Measurements from ENCODE around the gene RFPL4AL1. TPM values are rescaled to one million over a fixed set of nuclear protein-coding genes. Genes with fewer than 3 reads are reported as not detected.

The RFPL4AL1 gene
- total RNA-seq, 8 experiments from 2014 or later: 0.38 to 0.66 TPM; not detected in 6

DNA sequence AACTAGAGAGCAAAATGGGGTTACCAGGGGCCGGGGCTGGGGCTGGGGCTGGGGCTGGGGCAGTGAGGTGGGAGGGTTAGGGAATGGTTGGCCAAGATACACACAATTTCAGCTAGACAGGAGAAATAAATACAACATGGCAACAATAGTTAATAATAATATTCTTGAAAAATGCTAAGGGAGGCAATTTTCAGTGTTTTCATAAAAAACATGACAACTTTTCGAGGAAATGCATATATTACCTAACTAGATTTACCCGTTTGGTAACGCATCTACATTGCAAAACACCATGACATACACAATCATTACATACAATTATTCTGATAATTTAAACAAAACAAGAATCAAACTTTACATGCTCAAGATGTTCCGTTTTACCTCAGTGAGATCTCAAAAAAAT lies 12.2 kb downstream of the RFPL4AL1 start:
- in situ Hi-C loops (cut with MboI; ENCODE audit: low pct_unique_long_range_greater_than_20kb in 2 of 9, low sequenced_read_pairs in 9 of 9, unreplicated experiment in 9 of 9): no loop called here
- no peak overlapping the region for H3K4me3 ChIP-seq
- H3K4me1 ChIP-seq (replicated peaks in 1 of 2): no peaks in the 10 kb centered on the region
- no peak overlapping the region for H3K27ac ChIP-seq
- WGBS, 10 experiments: 4 to 92% (median 16%) methylated on average over 1 to 4 of the region's 5 CpGs
- ATAC-seq (replicated peaks in 6 of 8): no peak

DNA sequence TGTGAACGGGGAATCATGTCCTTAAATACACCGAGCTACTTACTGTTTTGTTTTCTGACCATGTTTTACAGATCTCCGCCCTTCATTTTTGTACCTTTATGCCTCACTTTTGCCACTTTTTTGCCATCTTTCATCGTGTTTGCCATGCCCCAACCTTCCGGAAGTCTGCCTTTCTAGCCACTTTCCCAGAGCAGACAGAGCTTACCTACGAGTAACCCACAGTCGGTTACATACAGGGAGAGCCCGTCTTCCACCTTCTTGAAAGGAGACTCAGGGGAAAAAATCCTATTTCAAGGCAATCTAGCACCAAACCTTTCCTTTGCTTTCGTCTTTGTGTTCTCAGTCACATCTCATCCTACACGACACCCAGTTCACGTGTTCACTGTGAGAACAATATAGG lies 26.1 kb downstream of the RFPL4AL1 start:
- Histone ChIP-seq H3K27ac (no peak overlapping the region), H3K4me3 (no peak overlapping the region), H3K4me1 (replicated peaks in 1 of 2) (no peaks in the 10 kb centered on the region)
- 41 to 81% (median 61%) methylated on average over 4 to 11 of the region's 11 CpGs for WGBS, 10 experiments
- no peak for ATAC-seq (replicated peaks in 6 of 8)
- in situ Hi-C loops (cut with MboI; ENCODE audit: low pct_unique_long_range_greater_than_20kb in 2 of 9, low sequenced_read_pairs in 9 of 9, unreplicated experiment in 9 of 9): no loop called here

DNA sequence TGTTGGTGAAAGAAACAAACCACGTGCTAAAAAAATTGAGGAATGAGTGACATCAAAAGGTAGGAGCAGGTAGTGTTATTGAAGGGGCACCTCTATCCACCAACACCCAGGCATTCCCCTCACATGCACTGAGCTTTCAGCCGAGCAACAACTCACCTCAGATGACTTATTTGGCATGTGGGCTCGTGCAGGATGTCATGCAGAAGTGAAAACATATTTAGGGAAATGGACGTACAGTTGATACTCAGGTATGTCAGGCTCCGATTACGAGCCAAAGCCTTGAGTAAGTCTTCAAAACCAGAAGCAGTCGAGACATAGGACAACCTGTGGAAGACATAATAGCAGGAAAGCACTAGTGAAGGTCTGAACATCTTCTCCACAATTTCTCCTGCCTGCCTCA lies 32.5 kb downstream of the RFPL4AL1 start:
- in situ Hi-C loops (cut with MboI; ENCODE audit: low pct_unique_long_range_greater_than_20kb in 2 of 9, low sequenced_read_pairs in 9 of 9, unreplicated experiment in 9 of 9): no loop called here
- WGBS, 10 experiments: 0 to 54% (median 26%) methylated on average over 1 to 7 of the region's 7 CpGs
- no peak overlapping the region for H3K4me3 ChIP-seq

DNA sequence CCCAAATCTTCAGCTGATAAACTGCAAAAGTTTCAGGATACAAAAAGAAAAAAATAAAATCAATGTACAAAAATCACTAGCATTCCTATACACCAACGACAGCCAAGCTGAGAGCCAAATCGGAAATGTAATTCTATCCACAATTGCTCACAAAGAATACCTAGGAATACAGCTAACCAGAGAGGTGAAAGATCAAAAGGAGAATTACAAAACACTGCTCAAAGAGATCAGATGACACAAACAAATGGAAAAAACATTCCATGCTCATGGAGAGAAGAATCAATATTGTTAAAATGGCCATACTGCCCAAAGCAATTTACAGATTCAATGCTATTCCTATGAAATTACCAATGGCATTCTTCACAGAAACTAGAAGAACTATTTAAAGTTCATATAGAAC lies 33.4 kb downstream of the RFPL4AL1 start:
- WGBS, 10 experiments: 0 to 76% (median 39%) methylated on average over 2 of the region's 2 CpGs; no CpG with 5 or more reads in 2 of the 10 experiments

More for the DNA sequence above, 32.5 kb downstream of the RFPL4AL1 start:
- ATAC-seq (replicated peaks in 6 of 8): no peak
- Histone ChIP-seq H3K27ac (no peak overlapping the region), H3K4me1 (replicated peaks in 1 of 2) (no peaks in the 10 kb centered on the region)

DNA sequence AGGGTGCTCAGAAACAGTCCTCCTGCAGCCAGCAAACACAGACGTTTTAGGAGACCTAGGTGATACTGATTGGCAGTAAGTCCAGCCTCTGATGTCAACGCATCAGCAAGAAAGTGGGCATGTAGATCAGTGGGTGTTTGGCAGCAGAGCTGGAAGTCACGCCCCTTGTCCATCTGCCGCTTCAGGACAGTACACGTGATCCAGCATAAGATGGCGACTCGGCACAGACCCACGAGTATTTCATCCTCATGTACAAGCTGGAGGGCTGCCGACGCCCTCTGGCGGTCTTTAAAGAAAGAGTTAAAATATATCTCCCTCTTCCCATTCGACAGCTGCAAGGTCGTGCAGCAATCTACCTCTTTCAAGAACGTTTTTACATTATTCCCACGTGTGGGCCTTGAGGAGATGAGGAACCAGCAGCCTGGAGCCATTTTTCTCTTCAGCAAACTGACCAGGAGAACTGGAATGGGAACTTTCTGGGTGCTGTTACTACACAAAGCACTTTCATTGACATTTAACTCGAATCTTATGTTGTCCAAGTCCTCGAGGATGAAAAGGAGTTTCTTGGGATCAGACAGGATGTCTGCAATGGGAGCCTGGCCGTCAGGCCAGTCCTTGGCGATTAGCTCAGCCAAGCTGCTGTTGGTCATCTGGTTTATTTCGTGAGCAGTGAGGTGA lies 40.6 kb downstream of the RFPL4AL1 start:
- in situ Hi-C loops (cut with MboI; ENCODE audit: low pct_unique_long_range_greater_than_20kb in 2 of 9, low sequenced_read_pairs in 9 of 9, unreplicated experiment in 9 of 9): no loop called here
- ATAC-seq (replicated peaks in 6 of 8): peak in 3 of 8 experiments; percentile 50 to 99 (median 67)
- 0 to 37% (median 21%) methylated on average over 1 to 13 of the region's 20 CpGs; no CpG with 5 or more reads in 1 of the 10 experiments for whole genome bisulfite sequencing, 10 experiments
- no peak overlapping the region for H3K4me3 ChIP-seq
- H3K4me1 ChIP-seq (replicated peaks in 1 of 2): no peaks in the 10 kb centered on the region
- no peak overlapping the region for H3K27ac ChIP-seq

More for the DNA sequence above, 33.4 kb downstream of the RFPL4AL1 start:
- H3K4me3 ChIP-seq: no peak overlapping the region
- H3K4me1 ChIP-seq (replicated peaks in 1 of 2): no peaks in the 10 kb centered on the region
- in situ Hi-C loops (cut with MboI; ENCODE audit: low pct_unique_long_range_greater_than_20kb in 2 of 9, low sequenced_read_pairs in 9 of 9, unreplicated experiment in 9 of 9): no loop called here
- ATAC-seq (replicated peaks in 6 of 8): no peak
- H3K27ac ChIP-seq: no peak overlapping the region

DNA sequence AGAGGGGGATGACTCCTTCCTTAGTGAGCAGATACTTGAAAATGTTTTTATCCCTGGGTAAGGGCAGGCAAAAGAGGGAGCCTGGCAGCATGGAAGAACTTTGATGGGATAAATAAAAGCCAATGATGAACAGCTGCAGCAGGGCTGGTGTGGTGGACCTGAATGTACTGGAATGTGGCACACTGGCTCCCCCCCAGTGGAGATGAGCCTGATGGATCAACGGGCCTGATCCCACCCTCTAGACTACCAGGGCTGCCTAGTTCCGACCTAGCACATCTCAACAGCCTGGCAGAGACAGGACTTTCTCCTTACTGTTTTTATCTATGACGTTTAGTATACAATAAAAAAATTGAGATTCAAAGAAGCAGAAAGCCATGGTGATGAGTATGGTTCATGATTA lies 42.4 kb downstream of the RFPL4AL1 start:
- in situ Hi-C loops (cut with MboI; ENCODE audit: low pct_unique_long_range_greater_than_20kb in 2 of 9, low sequenced_read_pairs in 9 of 9, unreplicated experiment in 9 of 9): no loop called here
- ATAC-seq (replicated peaks in 6 of 8): no peak
- WGBS, 10 experiments: 0 to 35% (median 0%) methylated on average over 1 to 3 of the region's 3 CpGs; no CpG with 5 or more reads in 3 of the 10 experiments

DNA sequence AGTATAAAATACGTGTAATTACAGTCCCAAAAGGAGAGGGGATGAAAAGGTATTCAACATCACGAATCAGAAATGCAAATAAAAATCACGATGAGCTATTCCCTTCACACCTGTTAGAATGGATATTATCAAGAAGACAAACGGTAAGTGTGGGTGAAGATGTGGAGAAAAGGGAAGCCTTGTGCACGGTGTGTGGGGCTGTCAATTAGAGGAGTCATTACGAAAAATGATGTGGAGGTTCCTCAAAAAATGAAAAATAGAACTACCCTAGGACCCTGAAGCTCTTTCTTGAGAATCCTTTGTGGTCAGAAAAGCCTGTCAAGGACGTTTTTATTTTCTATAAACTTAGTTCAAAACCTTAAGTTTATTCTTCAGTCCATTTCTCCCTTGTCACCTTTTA lies 43.5 kb downstream of the RFPL4AL1 start:
- H3K4me3 ChIP-seq: no peak overlapping the region
- H3K4me1 ChIP-seq (replicated peaks in 1 of 2): no peaks in the 10 kb centered on the region
- 0 to 18% (median 4%) methylated on average over 1 to 7 of the region's 7 CpGs for WGBS, 10 experiments
- ATAC-seq (replicated peaks in 6 of 8): no peak
- no peak overlapping the region for H3K27ac ChIP-seq
- in situ Hi-C loops (cut with MboI; ENCODE audit: low pct_unique_long_range_greater_than_20kb in 2 of 9, low sequenced_read_pairs in 9 of 9, unreplicated experiment in 9 of 9): no loop called here

More for the DNA sequence above, 42.4 kb downstream of the RFPL4AL1 start:
- no peak overlapping the region for H3K27ac ChIP-seq
- H3K4me1 ChIP-seq (replicated peaks in 1 of 2): no peaks in the 10 kb centered on the region
- no peak overlapping the region for H3K4me3 ChIP-seq

DNA sequence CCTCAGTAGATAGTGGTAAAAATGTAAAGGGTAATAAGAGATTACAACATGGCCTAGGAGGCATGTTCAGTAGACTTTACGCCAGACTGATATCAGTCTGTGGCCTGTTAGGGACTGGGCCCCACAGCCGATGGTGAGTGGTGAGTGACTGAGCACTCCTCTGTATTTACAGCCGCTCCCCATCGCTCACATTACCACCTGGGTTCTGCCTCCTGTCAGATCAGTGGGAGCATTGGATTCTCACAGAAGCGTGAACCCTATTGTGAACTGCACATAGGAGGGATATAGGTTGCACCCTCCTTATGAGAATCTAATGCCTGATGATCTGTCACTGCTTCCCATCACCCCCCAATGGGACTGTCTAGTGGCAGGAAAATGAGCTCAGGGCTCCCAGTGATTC lies 45.0 kb downstream of the RFPL4AL1 start:
- no peak overlapping the region for H3K27ac ChIP-seq
- no peaks in the 10 kb centered on the region for H3K4me1 ChIP-seq (replicated peaks in 1 of 2)
- no peak for ATAC-seq (replicated peaks in 6 of 8)
- whole genome bisulfite sequencing, 10 experiments: 13 to 64% (median 58%) methylated on average over 1 to 4 of the region's 5 CpGs; no CpG with 5 or more reads in 5 of the 10 experiments
- in situ Hi-C loops (cut with MboI; ENCODE audit: low pct_unique_long_range_greater_than_20kb in 2 of 9, low sequenced_read_pairs in 9 of 9, unreplicated experiment in 9 of 9): no loop called here
- no peak overlapping the region for H3K4me3 ChIP-seq

DNA sequence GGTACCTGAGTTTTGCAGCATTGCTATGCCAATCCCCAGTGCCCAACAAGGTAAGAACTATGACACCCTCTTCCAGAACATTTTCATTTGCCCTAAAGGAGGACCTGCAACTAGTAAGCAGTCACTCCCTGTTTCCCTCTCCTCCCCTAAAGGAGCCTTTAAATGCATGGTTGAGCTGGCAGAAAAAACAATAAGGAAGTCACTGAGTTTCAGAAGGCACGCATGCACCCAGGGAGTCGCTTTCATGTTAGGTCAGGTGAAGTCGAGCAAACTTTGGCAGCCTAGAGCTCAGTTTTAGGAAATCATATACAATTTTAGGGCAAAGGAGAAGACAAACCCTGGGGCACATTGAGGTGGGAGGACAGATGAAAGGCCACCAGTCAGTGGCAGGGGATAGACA lies 51.1 kb downstream of the RFPL4AL1 start:
- no peak overlapping the region for H3K4me3 ChIP-seq
- WGBS, 10 experiments: 0 to 60% (median 25%) methylated on average over 1 to 3 of the region's 3 CpGs; no CpG with 5 or more reads in 2 of the 10 experiments
- no peak overlapping the region for H3K27ac ChIP-seq
- no peaks in the 10 kb centered on the region for H3K4me1 ChIP-seq (replicated peaks in 1 of 2)
- in situ Hi-C loops (cut with MboI; ENCODE audit: low pct_unique_long_range_greater_than_20kb in 2 of 9, low sequenced_read_pairs in 9 of 9, unreplicated experiment in 9 of 9): no loop called here
- no peak for ATAC-seq (replicated peaks in 6 of 8)

Other genes with a start within 250 kb of the RFPL4AL1 start
- under 1 TPM in 1 of 8 experiments, not detected in 7; 0.18 TPM for gene SBK2, start 232.0 kb upstream of the RFPL4AL1 start, total RNA-seq
- 1 to 10 TPM in 1 of 8 experiments, under 1 TPM in 4, not detected in 3; 0.14 to 1.1 (median 0.31) TPM for gene SBK3, start 223.6 kb upstream of the RFPL4AL1 start, total RNA-seq
- 1 to 10 TPM; 3.4 to 9.4 (median 5.0) TPM for gene ZNF579, start 188.3 kb upstream of the RFPL4AL1 start, total RNA-seq
- gene FIZ1, start 169.6 kb upstream of the RFPL4AL1 start, total RNA-seq: 10 to 100 TPM in 2 of 8 experiments, 1 to 10 TPM in 6; 5.0 to 11.6 (median 8.3) TPM
- gene ZNF524, start 168.8 kb upstream of the RFPL4AL1 start, total RNA-seq: 10 to 100 TPM in 1 of 8 experiments, 1 to 10 TPM in 7; 3.7 to 12.3 (median 5.4) TPM
- 1 to 10 TPM in 7 of 8 experiments, under 1 TPM in 1; 0.87 to 6.9 (median 3.5) TPM for gene ZNF865, start 163.5 kb upstream of the RFPL4AL1 start, total RNA-seq
- gene ZNF784, start 144.6 kb upstream of the RFPL4AL1 start, total RNA-seq: 1 to 10 TPM; 1.6 to 8.2 (median 4.1) TPM
- 10 to 100 TPM in 6 of 8 experiments, 1 to 10 TPM in 2; 7.9 to 25.0 (median 11.1) TPM for gene ZNF580, start 128.1 kb upstream of the RFPL4AL1 start, total RNA-seq
- 10 to 100 TPM; 18.3 to 34.2 (median 24.9) TPM for gene ZNF581, start 125.5 kb upstream of the RFPL4AL1 start, total RNA-seq
- 10 to 100 TPM in 7 of 8 experiments, 1 to 10 TPM in 1; 9.8 to 23.6 (median 13.6) TPM for gene CCDC106, start 120.9 kb upstream of the RFPL4AL1 start, total RNA-seq
- gene U2AF2, start 114.1 kb upstream of the RFPL4AL1 start, total RNA-seq: 100 to 1,000 TPM in 7 of 8 experiments, 10 to 100 TPM in 1; 85.3 to 252 (median 133) TPM
- gene EPN1, start 93.9 kb upstream of the RFPL4AL1 start, total RNA-seq: 10 to 100 TPM; 21.8 to 79.7 (median 50.3) TPM
- gene NLRP9, start 30.7 kb upstream of the RFPL4AL1 start, total RNA-seq: 1 to 10 TPM in 1 of 8 experiments, under 1 TPM in 3, not detected in 4; 0.08 to 1.1 (median 0.23) TPM
- under 1 TPM in 1 of 8 experiments, not detected in 7; 0.31 TPM for gene RFPL4A, start 10.0 kb upstream of the RFPL4AL1 start, total RNA-seq
- under 1 TPM in 3 of 8 experiments, not detected in 5; 0.09 to 0.24 (median 0.14) TPM for gene NLRP11, start 62.9 kb downstream of the RFPL4AL1 start, total RNA-seq
- gene NLRP4, start 67.4 kb downstream of the RFPL4AL1 start, total RNA-seq: under 1 TPM in 2 of 8 experiments, not detected in 6; 0.14 to 0.17 TPM
- gene NLRP13, start 163.2 kb downstream of the RFPL4AL1 start, total RNA-seq: under 1 TPM in 3 of 8 experiments, not detected in 5; 0.04 to 0.28 (median 0.10) TPM
- gene NLRP8, start 178.7 kb downstream of the RFPL4AL1 start, total RNA-seq: under 1 TPM in 3 of 8 experiments, not detected in 5; 0.04 to 0.28 (median 0.14) TPM
- under 1 TPM in 3 of 8 experiments, not detected in 5; 0.10 to 0.14 (median 0.10) TPM for gene NLRP5, start 217.7 kb downstream of the RFPL4AL1 start, total RNA-seq